ENCODE measurements around the gene RUNX2.

The RUNX2 gene

GRCh38 chr6:45436544-45437438, 108.7 kb downstream of the RUNX2 start:
- DNase-seq = peak; percentile 72

- no peak for DNase-seq
Observed at GRCh38 chr6:45437439-45437815, 109.3 kb downstream of the RUNX2 start.

GRCh38 chr6:45438151-45438550, 110.0 kb downstream of the RUNX2 start:
- no peak for DNase-seq

GRCh38 chr6:45438849-45439406, 110.8 kb downstream of the RUNX2 start:
- DNase-seq = peak; percentile 31

GRCh38 chr6:45439459-45439858, 111.3 kb downstream of the RUNX2 start:
- no peak for DNase-seq

- no peak for DNase-seq
Observed at GRCh38 chr6:45439861-45440388, 111.8 kb downstream of the RUNX2 start.

GRCh38 chr6:45441851-45442453, 113.8 kb downstream of the RUNX2 start:
- no peak for DNase-seq

GRCh38 chr6:45442716-45443115, 114.6 kb downstream of the RUNX2 start:
- no peak for DNase-seq

GRCh38 chr6:45445364-45445748, 117.2 kb downstream of the RUNX2 start:
- no peak for DNase-seq

GRCh38 chr6:45445749-45446549, 117.8 kb downstream of the RUNX2 start:
- peak; percentile 98 for DNase-seq

GRCh38 chr6:45447005-45447404, 118.9 kb downstream of the RUNX2 start:
- DNase-seq = peak; percentile 77

- DNase-seq = no peak
Observed at GRCh38 chr6:45447716-45448115, 119.6 kb downstream of the RUNX2 start.

GRCh38 chr6:45448417-45449389, 120.6 kb downstream of the RUNX2 start:
- no peak for DNase-seq

GRCh38 chr6:45450132-45450531, 122.0 kb downstream of the RUNX2 start:
- no peak for DNase-seq

- no peak for DNase-seq
Observed at GRCh38 chr6:45450831-45451230, 122.7 kb downstream of the RUNX2 start.

- DNase-seq = no peak
Observed at GRCh38 chr6:45454008-45454911, 126.1 kb downstream of the RUNX2 start.

- no peak for DNase-seq
Observed at GRCh38 chr6:45455408-45455807, 127.3 kb downstream of the RUNX2 start.

- no peak for DNase-seq
Observed at GRCh38 chr6:45457141-45457540, 129.0 kb downstream of the RUNX2 start.

GRCh38 chr6:45458672-45459071, 130.5 kb downstream of the RUNX2 start:
- DNase-seq = no peak

- no peak for DNase-seq
Observed at GRCh38 chr6:45460166-45460565, 132.0 kb downstream of the RUNX2 start.

- no peak for DNase-seq
Observed at GRCh38 chr6:45461486-45461885, 133.4 kb downstream of the RUNX2 start.

Measured in OCI-M1 (cell line).